ENCODE results near the gene ARL6IP4.
"Not testable (repeated sequence)": the region's sequence is repeated elsewhere in the genome, so short reads cannot be mapped to it uniquely, and the experiment has no call there.

ARL6IP4 gene

GRCh38 chr12:122939125-122939524 lies 41.4 kb upstream of the ARL6IP4 start:
- no peak for DNase-seq (ENCODE audit: low read depth in 1 of 2, low spot score in 1 of 2)
- H3K27ac ChIP-seq (replicated peaks): no peak overlapping the region

GRCh38 chr12:122941351-122941750 lies 39.1 kb upstream of the ARL6IP4 start:
- H3K27ac ChIP-seq (replicated peaks); H3K27me3 ChIP-seq (ENCODE audit: insufficient read depth, poor library complexity, severe bottlenecking); H3K4me3 ChIP-seq (replicated peaks; ENCODE audit: insufficient read depth, low read length); DNase-seq (ENCODE audit: low read depth in 1 of 2, low spot score in 1 of 2): not testable (repeated sequence)

More at GRCh38 chr12:122939125-122939524, 41.4 kb upstream of the ARL6IP4 start:
- H3K4me3 ChIP-seq (replicated peaks; ENCODE audit: insufficient read depth, low read length): no peak overlapping the region
- TF ChIP-seq CTCF (IDR thresholded peaks at IDR 0.05; ENCODE audit: insufficient read depth, low read length) (no peak), POLR2AphosphoS5 (IDR thresholded peaks at IDR 0.05; ENCODE audit: low read depth) (no peak), REST (IDR thresholded peaks at IDR 0.05; ENCODE audit: insufficient replicate concordance, low read depth) (no peak), SPI1 (IDR thresholded peaks at IDR 0.05; ENCODE audit: borderline replicate concordance, low read depth) (no peak), GABPA (IDR thresholded peaks at IDR 0.05; ENCODE audit: low read depth) (no peak)
- no peaks in the 10 kb centered on the region for H3K27me3 ChIP-seq (ENCODE audit: insufficient read depth, poor library complexity, severe bottlenecking)

- no peak for DNase-seq (ENCODE audit: low read depth in 1 of 2, low spot score in 1 of 2)
- TF ChIP-seq CTCF (IDR thresholded peaks at IDR 0.05; ENCODE audit: insufficient read depth, low read length): no peak
- no peak for TF ChIP-seq GABPA (IDR thresholded peaks at IDR 0.05; ENCODE audit: low read depth)
- TF ChIP-seq REST (IDR thresholded peaks at IDR 0.05; ENCODE audit: insufficient replicate concordance, low read depth): no peak
- TF ChIP-seq SPI1 (IDR thresholded peaks at IDR 0.05; ENCODE audit: borderline replicate concordance, low read depth): no peak
- no peak for TF ChIP-seq POLR2AphosphoS5 (IDR thresholded peaks at IDR 0.05; ENCODE audit: low read depth)
- Histone ChIP-seq H3K4me3 (replicated peaks; ENCODE audit: insufficient read depth, low read length) (no peak overlapping the region), H3K27ac (replicated peaks) (no peak overlapping the region), H3K27me3 (ENCODE audit: insufficient read depth, poor library complexity, severe bottlenecking) (no peaks in the 10 kb centered on the region)
Observed at GRCh38 chr12:122942637-122943036, 37.8 kb upstream of the ARL6IP4 start.

- Histone ChIP-seq H3K27ac (replicated peaks) (no peak overlapping the region), H3K27me3 (ENCODE audit: insufficient read depth, poor library complexity, severe bottlenecking) (no peaks in the 10 kb centered on the region), H3K4me3 (replicated peaks; ENCODE audit: insufficient read depth, low read length) (no peak overlapping the region)
- no peak for DNase-seq (ENCODE audit: low read depth in 1 of 2, low spot score in 1 of 2)
- TF ChIP-seq CTCF (IDR thresholded peaks at IDR 0.05; ENCODE audit: insufficient read depth, low read length) (no peak), POLR2AphosphoS5 (IDR thresholded peaks at IDR 0.05; ENCODE audit: low read depth) (no peak), SPI1 (IDR thresholded peaks at IDR 0.05; ENCODE audit: borderline replicate concordance, low read depth) (no peak), REST (IDR thresholded peaks at IDR 0.05; ENCODE audit: insufficient replicate concordance, low read depth) (no peak), GABPA (IDR thresholded peaks at IDR 0.05; ENCODE audit: low read depth) (no peak)
Observed at GRCh38 chr12:122943196-122943595, 37.3 kb upstream of the ARL6IP4 start.
